Measurements from ENCODE around the gene VAC14. TPM values are rescaled to one million over a fixed set of nuclear protein-coding genes. Genes with fewer than 3 reads are reported as not detected.
"Not testable (repeated sequence)": the region's sequence is repeated elsewhere in the genome, so short reads cannot be mapped to it uniquely, and the experiment has no call there.

Gene VAC14
- total RNA-seq, 1 donor from 2014 or later = 16.1 TPM

DNA sequence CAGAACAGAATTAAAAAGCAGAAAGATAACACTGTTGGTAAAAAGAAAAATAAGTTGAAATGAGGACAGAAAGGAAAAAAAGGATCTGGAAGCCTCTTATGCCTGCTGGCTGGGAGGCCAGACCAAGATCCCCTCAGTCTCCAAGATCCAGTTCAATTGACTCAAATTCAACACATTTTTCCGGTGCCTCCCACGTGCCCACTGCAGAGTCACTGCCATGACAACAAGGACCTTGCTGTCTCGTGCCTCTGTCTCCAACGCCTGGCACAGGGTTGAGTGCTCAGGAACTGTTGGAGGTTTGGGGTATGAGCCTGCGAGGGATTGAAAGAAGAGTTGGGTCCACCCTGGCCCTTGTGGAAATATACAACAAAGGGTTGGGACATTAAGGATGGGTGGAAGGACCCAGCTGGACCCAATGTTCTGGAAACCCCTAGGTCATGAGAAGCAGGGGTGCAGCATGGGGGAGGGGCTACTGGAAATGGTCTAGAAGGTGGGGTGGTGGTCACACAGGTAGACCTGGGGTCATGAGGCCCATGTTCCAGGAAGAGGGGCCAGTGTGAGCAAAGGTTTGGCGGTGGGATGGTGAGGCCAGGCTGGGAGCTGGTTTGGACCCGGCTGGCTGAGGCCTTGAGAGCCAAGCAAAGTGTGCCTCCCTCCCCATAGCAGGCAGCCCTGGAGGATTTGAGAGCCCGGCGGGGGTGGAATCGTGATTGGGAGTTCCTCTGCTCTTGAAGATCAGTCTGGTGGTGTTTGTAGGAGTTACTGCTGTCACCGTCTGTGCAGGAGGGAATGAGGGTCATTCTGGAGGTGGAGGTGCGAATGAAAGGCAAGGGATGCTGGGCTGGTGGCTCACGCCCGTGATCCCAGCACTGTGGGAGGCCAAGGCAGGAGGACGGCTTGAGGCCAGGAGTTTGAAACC, 153.3 kb downstream of the VAC14 start:
- Histone ChIP-seq H2AFZ (replicated peaks) (no peak overlapping the region), H3K4me1 (no peaks in the 10 kb centered on the region), H3K9ac (no peak overlapping the region), H3K27ac (no peak overlapping the region), H3K4me3 (no peak overlapping the region), H3F3A (ENCODE audit: low read depth) (no peaks in the 10 kb centered on the region), H3K9me3 (ENCODE audit: low read depth) (no peaks in the 10 kb centered on the region), H3K4me2 (no peak overlapping the region), H3K36me3 (no peaks in the 10 kb centered on the region), H3K79me2 (ENCODE audit: low read depth) (no peaks in the 10 kb centered on the region), H4K20me1 (ENCODE audit: low read depth) (no peaks in the 10 kb centered on the region), H3K27me3 (no peaks in the 10 kb centered on the region)
- peaks cover 3% of the 10 kb centered on the region for H3K36me3 Mint-ChIP-seq
- H3K27ac Mint-ChIP-seq = peak overlapping the region; percentile 50
- peaks cover 10% of the 10 kb centered on the region for H3K27me3 Mint-ChIP-seq (ENCODE audit: insufficient read depth, low read depth)
- TF ChIP-seq EZH2phosphoT487 (IDR thresholded peaks at IDR 0.05) = no peak
- TF ChIP-seq, protein P1, sequence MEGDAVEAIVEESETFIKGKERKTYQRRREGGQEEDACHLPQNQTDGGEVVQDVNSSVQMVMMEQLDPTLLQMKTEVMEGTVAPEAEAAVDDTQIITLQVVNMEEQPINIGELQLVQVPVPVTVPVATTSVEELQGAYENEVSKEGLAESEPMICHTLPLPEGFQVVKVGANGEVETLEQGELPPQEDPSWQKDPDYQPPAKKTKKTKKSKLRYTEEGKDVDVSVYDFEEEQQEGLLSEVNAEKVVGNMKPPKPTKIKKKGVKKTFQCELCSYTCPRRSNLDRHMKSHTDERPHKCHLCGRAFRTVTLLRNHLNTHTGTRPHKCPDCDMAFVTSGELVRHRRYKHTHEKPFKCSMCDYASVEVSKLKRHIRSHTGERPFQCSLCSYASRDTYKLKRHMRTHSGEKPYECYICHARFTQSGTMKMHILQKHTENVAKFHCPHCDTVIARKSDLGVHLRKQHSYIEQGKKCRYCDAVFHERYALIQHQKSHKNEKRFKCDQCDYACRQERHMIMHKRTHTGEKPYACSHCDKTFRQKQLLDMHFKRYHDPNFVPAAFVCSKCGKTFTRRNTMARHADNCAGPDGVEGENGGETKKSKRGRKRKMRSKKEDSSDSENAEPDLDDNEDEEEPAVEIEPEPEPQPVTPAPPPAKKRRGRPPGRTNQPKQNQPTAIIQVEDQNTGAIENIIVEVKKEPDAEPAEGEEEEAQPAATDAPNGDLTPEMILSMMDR (IDR thresholded peaks at IDR 0.05) = no peak
- no peak for TF ChIP-seq EZH2 (IDR thresholded peaks at IDR 0.05)
- peaks cover 34% of the 10 kb centered on the region for H3K4me1 Mint-ChIP-seq
- H3K4me3 Mint-ChIP-seq = peak overlapping the region; percentile 30
- no peak for DNase-seq (ENCODE audit: low spot score)
- H3K9me3 Mint-ChIP-seq = peaks cover 9% of the 10 kb centered on the region

DNA sequence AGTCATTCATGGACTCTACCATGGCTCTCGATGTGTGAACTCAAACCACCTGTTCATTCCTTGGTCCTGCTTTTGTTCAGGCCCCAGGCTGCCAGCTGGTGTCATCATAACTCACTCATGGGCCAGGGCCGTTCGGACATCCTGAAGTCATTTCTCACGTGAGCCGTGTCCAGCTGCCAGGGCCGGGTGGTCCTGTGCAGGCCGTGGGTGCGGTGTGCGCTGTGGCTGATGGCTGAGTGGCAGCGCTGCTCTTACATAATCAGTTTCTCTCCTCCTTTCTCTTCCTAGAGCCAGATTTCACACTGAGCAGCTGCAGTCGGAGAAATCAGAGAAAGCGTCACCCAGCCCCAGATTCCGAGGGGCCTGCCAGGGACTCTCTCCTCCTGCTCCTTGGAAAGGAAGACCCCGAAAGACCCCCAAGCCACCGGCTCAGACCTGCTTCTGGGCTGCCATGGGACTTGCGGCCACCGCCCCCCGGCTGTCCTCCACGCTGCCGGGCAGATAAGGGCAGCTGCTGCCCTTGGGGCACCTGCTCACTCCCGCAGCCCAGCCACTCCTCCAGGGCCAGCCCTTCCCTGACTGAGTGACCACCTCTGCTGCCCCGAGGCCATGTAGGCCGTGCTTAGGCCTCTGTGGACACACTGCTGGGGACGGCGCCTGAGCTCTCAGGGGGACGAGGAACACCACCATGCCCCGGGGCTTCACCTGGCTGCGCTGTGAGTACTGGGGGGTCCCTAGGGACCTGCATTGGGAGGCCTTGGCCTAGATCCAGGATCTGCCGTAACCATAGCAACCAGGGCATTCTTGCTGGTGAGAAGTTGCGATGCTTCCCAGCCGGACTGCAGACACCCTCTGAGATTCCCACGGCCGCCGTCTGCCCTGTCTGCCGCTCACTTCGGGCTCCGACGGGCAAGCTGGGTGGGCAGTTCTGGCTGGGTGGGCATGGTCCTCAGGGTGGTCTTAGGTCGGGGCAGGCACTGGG, 154.4 kb downstream of the VAC14 start, which contains the start of gene IL34:
Gene IL34, plus strand, starts transcription at position 300 of the 982 bp plus-strand sequence. Its CDS starts 389 bp downstream, at position 689.
- no peak for DNase-seq (ENCODE audit: low spot score)
- Mint-ChIP-seq H3K4me1 (peaks cover 33% of the 10 kb centered on the region), H3K36me3 (peaks cover 3% of the 10 kb centered on the region), H3K27me3 (ENCODE audit: insufficient read depth, low read depth) (peaks cover 14% of the 10 kb centered on the region), H3K4me3 (no peak within 1 kb of the TSS), H3K9me3 (peaks cover 9% of the 10 kb centered on the region), H3K27ac (peak within 1 kb of the TSS; percentile 84)
- Histone ChIP-seq H3K4me2 (no peak within 1 kb of the TSS), H3K4me3 (no peak within 1 kb of the TSS), H3K27ac (no peak within 1 kb of the TSS), H3K36me3 (no peaks in the 10 kb centered on the region), H3K9me3 (ENCODE audit: low read depth) (no peaks in the 10 kb centered on the region), H3K9ac (no peak within 1 kb of the TSS), H2AFZ (replicated peaks) (no peak within 1 kb of the TSS), H3K4me1 (no peaks in the 10 kb centered on the region), H3K79me2 (ENCODE audit: low read depth) (no peaks in the 10 kb centered on the region), H3F3A (ENCODE audit: low read depth) (no peaks in the 10 kb centered on the region), H3K27me3 (no peaks in the 10 kb centered on the region), H4K20me1 (ENCODE audit: low read depth) (no peaks in the 10 kb centered on the region)
- TF ChIP-seq EZH2phosphoT487 (IDR thresholded peaks at IDR 0.05) = no peak
- TF ChIP-seq, protein P1 (IDR thresholded peaks at IDR 0.05) = no peak
- TF ChIP-seq EZH2 (IDR thresholded peaks at IDR 0.05) = no peak

DNA sequence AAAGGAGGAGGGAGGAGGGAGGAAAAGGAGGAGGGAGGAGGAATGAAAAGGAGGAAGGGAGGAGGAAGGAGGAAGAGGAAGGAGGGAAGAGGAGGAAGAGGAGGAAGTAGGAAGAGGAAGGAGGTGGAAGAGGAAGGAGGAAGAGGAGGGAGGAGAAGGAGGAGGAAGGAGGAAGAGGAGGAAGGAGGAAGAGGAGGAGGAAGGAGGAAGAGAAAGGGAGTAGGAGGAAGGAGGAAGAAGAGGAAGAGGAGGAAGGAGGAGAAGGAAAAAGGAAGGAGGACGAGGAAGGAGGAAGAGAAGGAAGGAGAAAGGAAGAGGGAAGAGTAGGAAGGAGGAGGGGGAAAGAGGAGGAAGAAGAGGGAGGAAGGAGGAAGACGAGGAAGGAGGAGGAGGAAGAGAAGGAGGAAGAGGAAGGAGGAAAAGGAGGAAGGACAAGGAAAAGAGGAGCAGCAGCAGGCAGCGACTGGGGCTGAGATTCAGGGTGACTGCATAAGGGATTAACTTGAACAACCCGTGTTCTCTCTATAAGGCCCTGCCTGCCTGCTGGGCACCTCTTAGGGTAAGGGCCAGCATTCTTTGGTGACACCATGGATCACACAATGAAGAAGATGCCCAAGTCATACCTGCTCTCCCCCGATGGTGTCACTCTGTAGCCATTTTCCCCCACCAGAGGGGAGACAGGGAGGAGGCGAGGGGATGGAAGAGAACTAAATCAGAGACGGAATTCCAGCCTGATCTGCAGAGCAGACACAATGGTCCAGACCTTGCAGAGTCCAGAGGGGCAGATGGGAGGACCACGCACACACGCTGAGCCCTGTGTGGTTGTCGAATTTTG, 156.0 kb downstream of the VAC14 start:
- Histone ChIP-seq H3K36me3 (no peaks in the 10 kb centered on the region), H3K9me3 (ENCODE audit: low read depth) (no peaks in the 10 kb centered on the region), H3K4me2 (no peak overlapping the region), H3K27ac (no peak overlapping the region), H3F3A (ENCODE audit: low read depth) (no peaks in the 10 kb centered on the region), H3K79me2 (ENCODE audit: low read depth) (no peaks in the 10 kb centered on the region), H3K4me1 (no peaks in the 10 kb centered on the region), H3K9ac (no peak overlapping the region), H4K20me1 (ENCODE audit: low read depth) (no peaks in the 10 kb centered on the region), H3K4me3 (no peak overlapping the region), H3K27me3 (no peaks in the 10 kb centered on the region), H2AFZ (replicated peaks) (no peak overlapping the region)
- Mint-ChIP-seq H3K4me3 (no peak overlapping the region), H3K4me1 (peaks cover 26% of the 10 kb centered on the region), H3K27ac (no peak overlapping the region), H3K9me3 (peaks cover 9% of the 10 kb centered on the region), H3K27me3 (ENCODE audit: insufficient read depth, low read depth) (peaks cover 11% of the 10 kb centered on the region), H3K36me3 (peaks cover 3% of the 10 kb centered on the region)
- TF ChIP-seq EZH2 (IDR thresholded peaks at IDR 0.05) = no peak
- TF ChIP-seq, protein P1 (IDR thresholded peaks at IDR 0.05) = no peak
- no peak for TF ChIP-seq EZH2phosphoT487 (IDR thresholded peaks at IDR 0.05)
- no peak for DNase-seq (ENCODE audit: low spot score)

DNA sequence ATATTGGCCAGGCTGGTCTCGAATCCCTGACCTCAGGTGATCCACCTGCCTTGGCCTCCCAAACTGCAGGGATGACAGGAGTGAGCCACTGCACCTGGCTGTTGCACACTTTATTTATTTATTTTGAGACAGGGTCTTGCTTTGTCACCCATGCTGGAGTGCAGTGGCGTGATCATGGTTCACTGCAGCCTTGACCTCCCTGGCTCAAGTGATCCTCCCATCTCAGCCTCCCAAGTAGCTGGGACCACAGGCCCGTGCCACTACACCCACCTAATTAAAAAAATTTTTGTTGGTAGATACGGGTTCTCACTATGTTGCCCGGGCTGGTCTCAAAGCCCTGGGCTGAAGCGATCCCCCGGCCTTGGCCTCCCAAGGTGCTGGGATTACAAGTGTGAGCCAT, 157.7 kb downstream of the VAC14 start:
- not testable (repeated sequence) for H2AFZ ChIP-seq (replicated peaks); H3K27ac Mint-ChIP-seq; H3K4me2 ChIP-seq; H3K79me2 ChIP-seq (ENCODE audit: low read depth); H3K36me3 ChIP-seq; H3F3A ChIP-seq (ENCODE audit: low read depth); H3K4me1 ChIP-seq; H3K9me3 Mint-ChIP-seq; H3K9me3 ChIP-seq (ENCODE audit: low read depth); H3K9ac ChIP-seq; H3K4me3 ChIP-seq; H3K27me3 ChIP-seq; DNase-seq (ENCODE audit: low spot score); H3K36me3 Mint-ChIP-seq; H3K27ac ChIP-seq; H3K4me3 Mint-ChIP-seq; H4K20me1 ChIP-seq (ENCODE audit: low read depth)
- Mint-ChIP-seq H3K27me3 (ENCODE audit: insufficient read depth, low read depth) (peaks cover 11% of the 10 kb centered on the region), H3K4me1 (peaks cover 32% of the 10 kb centered on the region)
